Measurements from ENCODE around the gene P2RX1. TPM values are rescaled to one million over a fixed set of nuclear protein-coding genes. Genes with fewer than 3 reads are reported as not detected.

Gene P2RX1
- total and polyA plus RNA-seq, 12 donors, result 0.27 to 2.6 (median 0.49) TPM

DNA sequence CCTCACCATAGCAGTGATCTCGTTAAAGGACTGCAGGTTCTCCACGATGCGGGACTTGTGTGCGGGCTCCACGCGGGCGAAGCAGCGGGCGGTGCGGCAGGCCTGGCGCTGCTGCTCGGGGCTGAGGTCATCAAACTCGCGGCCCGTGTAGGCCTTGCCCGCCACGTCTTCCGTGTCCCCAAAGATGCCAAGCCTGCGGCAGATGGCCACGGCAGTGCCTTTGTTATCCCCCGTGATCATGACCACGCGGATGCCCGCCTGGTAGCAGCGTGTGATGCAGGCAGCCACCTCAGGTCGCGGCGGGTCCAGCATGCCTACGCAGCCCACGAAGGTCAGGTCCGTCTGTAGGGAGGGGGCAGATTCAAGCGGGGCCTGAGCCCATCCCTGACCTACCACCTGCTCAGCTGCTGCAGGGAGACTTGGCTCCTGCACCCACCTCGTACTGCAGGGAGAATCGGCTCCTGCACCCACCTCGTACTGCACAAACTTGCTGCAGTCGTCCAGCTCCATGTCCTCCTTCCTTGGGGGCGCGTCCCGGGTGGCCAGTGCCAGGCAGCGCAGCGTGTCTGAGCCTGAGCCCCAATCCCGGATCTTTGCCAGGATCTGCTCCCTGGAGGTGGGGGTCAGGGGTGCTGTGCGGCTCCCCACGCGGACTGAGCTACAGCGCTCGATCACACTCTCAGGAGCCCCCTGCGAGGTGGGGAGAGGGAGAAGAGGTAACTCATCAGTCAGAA is 24.9 kb upstream of the P2RX1 start:
- 96% methylated on average over 48 of the region's 48 CpGs for WGBS, 2 donors
- intact Hi-C loops (cut with DNase I), result loop anchor here in 1 of 10 donors (5.0 kb wide), 1 partner anchor 51 kb away; no protein-coding TSS in a partner anchor
- DNase-seq (no peak), ATAC-seq (no peak)
- Histone ChIP-seq H3K4me1 (peaks cover 0 to 19% (median 11%) of the 10 kb centered on the region in 9 donors), H3K27me3 (no peaks in the 10 kb centered on the region), H3K4me3 (no peak overlapping the region), H3K27ac (no peak overlapping the region), H3K36me3 (peaks cover 0 to 71% (median 0%) of the 10 kb centered on the region in 9 donors), H3K9me3 (no peaks in the 10 kb centered on the region)
- TF ChIP-seq, protein P1, sequence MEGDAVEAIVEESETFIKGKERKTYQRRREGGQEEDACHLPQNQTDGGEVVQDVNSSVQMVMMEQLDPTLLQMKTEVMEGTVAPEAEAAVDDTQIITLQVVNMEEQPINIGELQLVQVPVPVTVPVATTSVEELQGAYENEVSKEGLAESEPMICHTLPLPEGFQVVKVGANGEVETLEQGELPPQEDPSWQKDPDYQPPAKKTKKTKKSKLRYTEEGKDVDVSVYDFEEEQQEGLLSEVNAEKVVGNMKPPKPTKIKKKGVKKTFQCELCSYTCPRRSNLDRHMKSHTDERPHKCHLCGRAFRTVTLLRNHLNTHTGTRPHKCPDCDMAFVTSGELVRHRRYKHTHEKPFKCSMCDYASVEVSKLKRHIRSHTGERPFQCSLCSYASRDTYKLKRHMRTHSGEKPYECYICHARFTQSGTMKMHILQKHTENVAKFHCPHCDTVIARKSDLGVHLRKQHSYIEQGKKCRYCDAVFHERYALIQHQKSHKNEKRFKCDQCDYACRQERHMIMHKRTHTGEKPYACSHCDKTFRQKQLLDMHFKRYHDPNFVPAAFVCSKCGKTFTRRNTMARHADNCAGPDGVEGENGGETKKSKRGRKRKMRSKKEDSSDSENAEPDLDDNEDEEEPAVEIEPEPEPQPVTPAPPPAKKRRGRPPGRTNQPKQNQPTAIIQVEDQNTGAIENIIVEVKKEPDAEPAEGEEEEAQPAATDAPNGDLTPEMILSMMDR (IDR thresholded peaks at IDR 0.05), result no peak

DNA sequence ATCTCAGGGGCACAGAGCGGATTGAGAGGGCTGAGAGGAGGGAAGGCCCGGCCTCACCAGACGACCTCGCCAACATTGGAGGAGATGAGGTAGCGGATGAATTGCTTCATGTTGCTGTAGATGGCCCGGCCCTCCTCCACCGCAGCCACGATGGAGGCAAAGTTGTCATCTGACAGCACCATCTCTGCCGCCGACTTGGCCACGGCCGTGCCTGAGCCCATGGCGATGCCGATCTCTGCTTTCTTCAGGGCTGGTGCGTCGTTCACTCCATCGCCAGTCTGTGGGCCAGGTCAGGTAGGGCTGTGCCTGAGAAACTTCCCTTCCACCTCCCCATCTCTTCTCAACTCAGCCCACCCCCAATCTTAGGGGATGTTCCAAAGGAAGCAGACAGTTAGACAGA is 21.1 kb upstream of the P2RX1 start:
- ATAC-seq, result no peak
- Histone ChIP-seq H3K4me3 (no peak overlapping the region), H3K27ac (no peak overlapping the region), H3K27me3 (no peaks in the 10 kb centered on the region), H3K36me3 (peaks cover 0 to 72% (median 0%) of the 10 kb centered on the region in 9 donors), H3K9me3 (no peaks in the 10 kb centered on the region), H3K4me1 (peaks cover 0 to 6% (median 0%) of the 10 kb centered on the region in 9 donors)
- WGBS, 2 donors, result 97 to 98% methylated on average over 17 of the region's 17 CpGs
- intact Hi-C loops (cut with DNase I), result loop anchor here in 3 of 10 donors (5.0 to 10.0 kb wide), 3 partner anchors 65 to 137 kb away; no protein-coding TSS in a partner anchor
- DNase-seq, result no peak
- TF ChIP-seq, protein P1 (IDR thresholded peaks at IDR 0.05), result no peak

DNA sequence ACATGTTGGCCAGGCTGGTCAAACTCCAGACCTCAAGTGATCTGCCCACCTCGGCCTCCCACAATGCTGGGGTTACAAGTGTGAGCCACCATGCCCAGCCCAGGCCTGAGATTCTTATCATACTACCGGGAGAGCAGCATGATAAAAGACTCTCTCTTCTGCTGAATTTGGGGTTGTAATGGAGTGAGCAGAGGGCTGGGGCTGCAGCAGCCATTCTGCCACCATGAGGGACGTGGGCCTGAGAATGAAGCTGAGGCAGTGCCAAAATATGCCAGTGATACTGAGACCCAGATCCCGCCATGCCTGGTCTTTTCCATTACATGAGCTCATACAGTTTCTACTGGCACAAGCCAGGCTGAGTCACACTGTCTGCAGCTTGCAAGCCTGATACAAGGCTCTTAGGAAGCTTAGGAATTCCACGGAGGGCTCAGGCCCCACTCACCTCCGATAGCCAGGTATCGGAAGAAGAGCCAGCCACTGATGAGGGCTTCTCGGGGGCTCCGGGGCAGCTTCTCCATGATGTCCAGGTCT is 19.6 kb upstream of the P2RX1 start:
- peaks cover 0 to 6% (median 0%) of the 10 kb centered on the region in 9 donors for H3K4me1 ChIP-seq
- H3K27me3 ChIP-seq, result no peaks in the 10 kb centered on the region
- DNase-seq, result no peak
- H3K36me3 ChIP-seq, result peaks cover 0 to 60% (median 0%) of the 10 kb centered on the region in 9 donors
- ATAC-seq, result peak in 1 of 8 donors; percentile 6
- no peak overlapping the region for H3K4me3 ChIP-seq
- H3K9me3 ChIP-seq, result no peaks in the 10 kb centered on the region
- intact Hi-C loops (cut with DNase I), result loop anchor here (1.0 to 10.0 kb wide), 6 partner anchors 66 to 139 kb away; no protein-coding TSS in a partner anchor
- H3K27ac ChIP-seq, result no peak overlapping the region
- TF ChIP-seq, protein P1 (IDR thresholded peaks at IDR 0.05), result no peak
- WGBS, 2 donors, result 95 to 98% methylated on average over 9 of the region's 9 CpGs

DNA sequence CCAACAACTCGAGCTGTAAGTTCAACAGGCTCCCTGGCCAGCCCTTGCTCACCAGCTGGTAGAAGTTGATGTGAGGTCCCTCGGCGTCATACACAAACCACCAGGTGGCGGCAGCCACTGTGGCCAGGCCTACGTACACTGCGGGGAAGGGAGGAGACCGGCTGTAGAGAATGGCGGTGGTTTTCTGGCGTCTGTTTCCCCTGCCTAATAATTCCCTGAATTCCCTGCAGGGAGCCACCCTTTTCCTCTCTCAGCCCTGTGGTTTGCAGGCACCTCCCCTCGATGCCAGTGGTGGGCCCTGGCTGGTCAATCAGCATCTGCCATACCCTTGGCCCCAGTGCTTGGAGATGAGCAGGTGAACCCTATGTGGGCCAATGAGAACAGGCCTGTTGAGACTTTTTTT is 18.9 kb upstream of the P2RX1 start:
- WGBS, 2 donors, result 9 to 18% methylated on average over 10 of the region's 10 CpGs
- H3K4me1 ChIP-seq, result peaks cover 0 to 6% (median 0%) of the 10 kb centered on the region in 9 donors
- peaks cover 0 to 61% (median 0%) of the 10 kb centered on the region in 9 donors for H3K36me3 ChIP-seq
- TF ChIP-seq, protein P1 (IDR thresholded peaks at IDR 0.05), result peak; percentile 71 to 83 (median 78)
- H3K27ac ChIP-seq, result no peak overlapping the region
- H3K27me3 ChIP-seq, result no peaks in the 10 kb centered on the region
- intact Hi-C loops (cut with DNase I), result loop anchor here (1.0 to 10.0 kb wide), 6 partner anchors 67 to 140 kb away; no protein-coding TSS in a partner anchor
- H3K4me3 ChIP-seq, result no peak overlapping the region
- no peaks in the 10 kb centered on the region for H3K9me3 ChIP-seq
- DNase-seq (peak; percentile 71 to 73), ATAC-seq (peak; percentile 91 to 98 (median 96))
